Measurements from ENCODE around the gene ATP5MC3. TPM values are rescaled to one million over a fixed set of nuclear protein-coding genes. Genes with fewer than 3 reads are reported as not detected.

The ATP5MC3 gene
- total RNA-seq, 1 donor from 2014 or later, result 25.5 TPM

GRCh38 chr2:175136334-175137215 lies 44.9 kb downstream of the ATP5MC3 start:
- H3K4me3 ChIP-seq, result no peak overlapping the region
- TF ChIP-seq CTCF (IDR thresholded peaks at IDR 0.05), result no peak
- no peaks in the 10 kb centered on the region for H3K27me3 ChIP-seq
- intact Hi-C loops (cut with DNase I), result no loop called here
- no peaks in the 10 kb centered on the region for H3K9me3 ChIP-seq
- peaks cover 0 to 2% of the 10 kb centered on the region in 2 donors for H3K4me1 ChIP-seq
- DNase-seq (ENCODE audit: low spot score in 2 of 2), result no peak
- peaks cover 0 to 15% of the 10 kb centered on the region in 2 donors for H3K36me3 ChIP-seq
- H3K27ac ChIP-seq, result no peak overlapping the region

GRCh38 chr2:175135862-175136261 lies 45.6 kb downstream of the ATP5MC3 start:
- TF ChIP-seq CTCF (IDR thresholded peaks at IDR 0.05), result no peak
- peaks cover 0 to 2% of the 10 kb centered on the region in 2 donors for H3K4me1 ChIP-seq
- no peak for DNase-seq (ENCODE audit: low spot score in 2 of 2)
- intact Hi-C loops (cut with DNase I), result no loop called here
- no peaks in the 10 kb centered on the region for H3K9me3 ChIP-seq
- no peak overlapping the region for H3K4me3 ChIP-seq
- no peak overlapping the region for H3K27ac ChIP-seq
- peaks cover 0 to 15% of the 10 kb centered on the region in 2 donors for H3K36me3 ChIP-seq
- no peaks in the 10 kb centered on the region for H3K27me3 ChIP-seq

- Histone ChIP-seq H3K4me3 (no peak overlapping the region), H3K4me1 (peaks cover 0 to 2% of the 10 kb centered on the region in 2 donors), H3K36me3 (peaks cover 0 to 15% of the 10 kb centered on the region in 2 donors), H3K27me3 (no peaks in the 10 kb centered on the region), H3K27ac (no peak overlapping the region), H3K9me3 (no peaks in the 10 kb centered on the region)
- intact Hi-C loops (cut with DNase I), result no loop called here
- TF ChIP-seq CTCF (IDR thresholded peaks at IDR 0.05), result no peak
- no peak for DNase-seq (ENCODE audit: low spot score in 2 of 2)
These were observed 46.3 kb downstream of the ATP5MC3 start for GRCh38 chr2:175135177-175135576.

- Histone ChIP-seq H3K27ac (no peak overlapping the region), H3K4me3 (no peak overlapping the region)
- intact Hi-C loops (cut with DNase I), result no loop called here
These were observed 50.3 kb downstream of the ATP5MC3 start for GRCh38 chr2:175131252-175131651.

GRCh38 chr2:175126661-175127060 lies 54.8 kb downstream of the ATP5MC3 start:
- H3K27me3 ChIP-seq, result no peaks in the 10 kb centered on the region
- no peaks in the 10 kb centered on the region for H3K4me1 ChIP-seq
- intact Hi-C loops (cut with DNase I), result no loop called here
- no peak for DNase-seq (ENCODE audit: low spot score in 2 of 2)
- no peak for TF ChIP-seq CTCF (IDR thresholded peaks at IDR 0.05)
- H3K9me3 ChIP-seq, result no peaks in the 10 kb centered on the region
- H3K27ac ChIP-seq, result no peak overlapping the region
- H3K4me3 ChIP-seq, result no peak overlapping the region
- peaks cover 0 to 24% of the 10 kb centered on the region in 2 donors for H3K36me3 ChIP-seq

More at GRCh38 chr2:175131252-175131651, 50.3 kb downstream of the ATP5MC3 start:
- TF ChIP-seq CTCF (IDR thresholded peaks at IDR 0.05), result no peak
- H3K4me1 ChIP-seq, result peaks cover 0 to 2% of the 10 kb centered on the region in 2 donors
- DNase-seq (ENCODE audit: low spot score in 2 of 2), result no peak
- peaks cover 0 to 39% of the 10 kb centered on the region in 2 donors for H3K36me3 ChIP-seq
- H3K27me3 ChIP-seq, result no peaks in the 10 kb centered on the region
- no peaks in the 10 kb centered on the region for H3K9me3 ChIP-seq

Other genes with a start within 250 kb of the ATP5MC3 start
- gene CHN1, start 176.3 kb downstream of the ATP5MC3 start, total RNA-seq, result 7.8 TPM
- 84.8 TPM for gene ATF2, start 13.5 kb downstream of the ATP5MC3 start, total RNA-seq

Data from ascending aorta (tissue), 2 donors.